NCI-H1417 treated with DMSO at 0.1 percent for 48 hours (cell line): ENCODE measurements around the gene ZGPAT.

Experiments
- DNase-seq: peaks from one replicate; lab custom pipeline; 2025; lab: John Stamatoyannopoulos, UW

The ZGPAT gene

DNA sequence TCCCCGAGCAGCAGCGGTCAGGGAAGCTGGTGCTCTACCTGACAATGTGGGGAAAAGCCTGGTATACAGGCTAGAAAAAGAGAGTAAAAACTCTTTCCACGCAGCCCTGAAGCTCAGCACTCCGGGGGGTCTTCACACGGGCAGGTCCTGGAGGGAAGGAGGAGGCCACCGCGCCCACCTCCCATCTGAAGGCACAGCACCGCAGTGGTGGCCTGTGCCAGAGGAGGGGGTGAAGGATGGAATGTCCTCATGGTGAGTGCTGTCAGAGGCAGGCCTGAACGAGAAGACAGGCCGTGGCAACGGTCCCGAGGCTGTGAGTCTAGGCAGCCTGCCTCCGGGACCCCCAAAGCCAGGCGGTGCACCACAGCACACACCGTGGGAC is 37.6 kb downstream of the ZGPAT start:
- no peak for DNase-seq

DNA sequence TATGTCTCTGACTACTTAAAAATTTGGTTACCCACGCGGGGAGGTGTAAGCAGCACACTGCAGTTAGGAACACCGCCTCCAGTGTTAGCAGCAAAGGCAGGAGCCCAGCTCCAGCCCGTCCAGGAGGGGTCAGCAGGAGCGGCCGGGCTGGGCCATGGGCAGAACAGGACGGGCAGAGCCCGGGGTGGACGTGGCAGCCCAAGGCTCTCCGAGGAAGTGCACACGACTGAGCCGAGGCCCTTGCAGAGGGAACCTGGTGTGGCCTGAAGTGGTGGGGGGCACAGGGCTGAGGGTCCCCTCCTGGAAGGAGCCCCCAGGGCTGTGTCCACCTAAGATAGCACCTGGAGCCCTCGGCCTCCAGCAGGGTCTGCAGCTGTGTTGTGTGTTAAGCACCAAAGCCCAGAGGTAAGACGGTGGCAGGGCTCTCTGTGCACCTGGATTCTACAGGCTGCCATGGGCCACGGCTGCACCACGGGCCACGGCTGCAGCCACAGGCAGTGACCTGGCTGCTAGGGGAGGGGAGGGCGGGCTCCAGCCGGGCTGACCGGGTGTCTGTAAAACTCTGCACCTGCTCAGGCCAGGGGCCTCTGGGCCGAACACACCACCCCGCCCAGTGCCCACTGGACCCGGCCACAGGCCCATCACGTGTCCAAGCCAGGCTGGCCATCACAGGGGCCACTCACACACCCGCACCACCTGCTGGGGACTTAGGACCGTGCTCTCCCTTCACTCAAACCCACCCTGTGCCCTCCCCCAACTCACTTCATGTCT is 38.3 kb downstream of the ZGPAT start:
- DNase-seq = no peak

DNA sequence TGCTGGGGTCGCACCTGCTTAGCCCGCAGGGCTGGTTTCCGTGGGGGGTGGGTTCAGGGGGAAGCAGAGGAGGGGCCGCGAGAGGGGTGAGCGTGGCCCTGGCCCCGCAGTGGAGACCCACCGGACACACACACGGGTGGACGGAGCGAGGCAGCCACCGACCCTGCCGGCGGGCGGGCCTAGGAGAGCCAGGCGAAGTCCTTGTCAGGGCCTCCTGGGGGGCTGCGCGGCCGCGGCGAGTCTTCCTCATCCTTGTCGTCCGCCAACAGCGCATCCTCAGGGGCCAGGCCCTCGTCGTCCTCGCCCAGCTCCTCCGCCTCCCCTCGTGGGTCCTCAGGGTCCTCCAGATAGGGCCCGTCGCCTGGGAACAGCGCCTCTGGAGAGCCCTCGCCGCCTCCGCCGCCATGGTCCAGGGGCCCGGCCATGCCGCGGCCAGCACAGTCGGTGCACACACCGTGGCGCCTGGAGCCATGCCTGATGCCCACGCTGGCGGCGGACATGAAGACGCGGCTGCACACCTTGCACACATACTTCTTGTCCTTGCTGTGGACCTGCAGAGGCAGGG is 39.0 kb downstream of the ZGPAT start:
- no peak for DNase-seq

DNA sequence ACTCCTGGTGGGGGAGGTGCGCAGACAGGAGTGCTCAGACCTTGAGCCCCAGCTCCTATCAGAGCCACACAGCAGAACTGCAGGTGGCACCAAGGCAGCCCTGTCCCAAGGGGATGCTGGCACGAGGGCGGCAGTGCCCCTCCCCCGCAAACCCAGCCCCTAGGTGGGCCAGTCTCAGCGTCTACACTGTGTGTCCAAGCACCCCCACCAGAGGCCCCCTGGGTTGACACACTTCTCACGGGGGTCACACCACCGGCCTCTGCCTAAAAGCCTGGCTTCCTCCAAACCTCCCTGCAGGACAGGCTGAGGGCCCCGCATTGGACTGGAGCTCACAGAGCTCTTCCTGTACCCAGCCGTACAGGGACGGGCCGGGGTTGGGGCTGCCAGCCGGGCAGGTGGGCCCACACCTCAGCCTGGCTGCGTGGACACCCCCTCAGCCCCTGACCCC is 39.8 kb downstream of the ZGPAT start:
- no peak for DNase-seq

DNA sequence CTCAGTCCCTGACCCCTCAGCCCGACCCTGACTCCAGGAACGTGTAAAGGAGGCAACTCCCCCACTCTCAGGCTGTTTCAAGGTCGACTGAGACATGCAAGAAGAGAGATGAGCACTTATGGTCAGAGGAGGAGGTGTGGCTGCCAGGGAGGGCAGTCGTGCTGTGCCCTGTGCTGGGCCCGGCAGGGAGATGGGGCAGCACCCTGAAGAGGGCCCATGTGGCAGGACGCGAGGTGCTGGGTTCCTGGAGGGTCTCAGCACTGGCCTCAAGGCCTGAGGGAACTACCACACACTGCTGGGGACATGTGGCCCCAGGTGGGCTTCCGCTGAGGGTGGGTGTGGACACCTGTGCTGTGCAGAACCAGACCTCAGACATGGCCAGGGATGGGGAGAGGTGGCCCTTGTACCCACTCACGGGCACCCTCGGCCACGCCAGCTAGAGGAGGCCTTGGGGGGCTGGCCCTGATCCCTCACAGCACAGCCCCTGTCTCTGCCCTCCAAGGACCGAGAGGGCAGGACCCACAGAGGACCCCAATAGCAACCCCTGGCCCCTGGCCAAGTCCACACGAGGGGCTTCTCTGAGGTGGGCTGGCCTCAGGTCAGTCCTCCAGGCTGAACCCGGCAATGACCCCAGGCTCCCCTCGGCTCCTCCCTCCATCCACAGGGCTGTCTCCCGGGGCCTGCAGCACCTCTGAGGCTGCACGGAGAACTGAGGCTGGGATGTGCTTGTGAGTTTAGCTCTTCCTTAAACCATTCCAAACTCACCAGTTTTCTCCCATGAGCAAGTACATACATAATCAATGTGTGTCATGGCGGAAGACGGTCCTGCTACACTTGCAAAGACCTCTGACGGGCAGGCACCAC is 40.5 kb downstream of the ZGPAT start:
- no peak for DNase-seq

DNA sequence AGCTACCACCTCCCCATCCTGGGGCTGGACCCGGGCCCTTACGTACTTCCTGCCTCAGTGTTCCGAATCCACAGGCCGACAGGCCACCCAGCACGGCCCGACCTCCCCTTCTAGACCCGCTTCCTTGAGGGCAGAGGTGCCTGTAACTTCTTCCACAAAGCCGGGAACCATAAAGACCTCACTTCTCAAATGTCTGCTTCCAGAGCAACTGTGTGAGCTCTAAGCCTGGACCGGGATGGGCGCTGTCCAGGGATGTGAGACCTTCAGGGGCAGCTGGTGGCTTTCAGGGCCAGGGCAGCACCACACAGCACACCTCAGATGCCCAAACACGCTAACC is 41.1 kb downstream of the ZGPAT start:
- DNase-seq = no peak

DNA sequence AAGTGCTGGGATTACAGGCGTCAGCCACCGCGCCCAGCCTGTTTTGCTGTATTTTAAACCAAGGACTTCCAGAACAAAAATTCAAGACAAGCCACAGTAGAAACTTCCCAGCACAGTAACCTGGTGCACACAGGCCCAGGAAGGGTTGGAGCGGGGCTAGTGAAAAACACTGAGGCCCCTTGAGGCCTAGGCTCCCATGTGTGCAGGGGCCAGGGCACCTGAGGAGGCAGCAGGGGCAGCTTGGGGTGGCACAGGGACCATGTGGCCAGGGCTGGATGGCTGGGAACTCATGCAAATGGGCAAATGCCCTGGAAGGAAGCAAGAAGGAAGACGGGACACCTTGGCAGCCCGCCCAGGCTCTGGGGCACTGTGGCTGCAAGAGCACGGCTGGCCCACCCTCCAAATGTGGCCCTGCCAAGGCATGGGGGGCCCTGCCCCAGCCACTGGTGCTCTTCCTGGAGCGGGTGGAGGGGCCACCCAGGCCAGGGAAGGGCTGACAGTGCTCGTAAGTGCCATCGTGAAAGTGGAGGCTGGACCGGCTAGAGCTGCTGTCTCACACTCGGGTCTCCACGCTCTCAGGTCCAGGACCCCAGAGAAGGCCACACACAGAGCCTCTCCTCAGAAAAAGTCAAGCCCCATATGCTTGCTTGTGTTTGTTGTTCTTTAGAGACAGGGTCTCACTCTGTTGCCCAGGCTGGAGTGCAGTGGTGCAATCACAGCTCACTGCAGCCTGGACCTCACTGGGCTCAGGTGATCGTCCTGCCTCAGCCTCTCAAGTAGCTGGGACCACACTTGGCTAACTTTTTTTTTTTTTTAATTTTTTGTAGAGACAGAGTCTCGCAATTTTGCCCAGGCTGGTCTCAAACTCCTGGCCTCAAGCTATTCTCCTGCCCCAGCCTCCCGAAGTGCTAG is 42.0 kb downstream of the ZGPAT start:
- DNase-seq = no peak

DNA sequence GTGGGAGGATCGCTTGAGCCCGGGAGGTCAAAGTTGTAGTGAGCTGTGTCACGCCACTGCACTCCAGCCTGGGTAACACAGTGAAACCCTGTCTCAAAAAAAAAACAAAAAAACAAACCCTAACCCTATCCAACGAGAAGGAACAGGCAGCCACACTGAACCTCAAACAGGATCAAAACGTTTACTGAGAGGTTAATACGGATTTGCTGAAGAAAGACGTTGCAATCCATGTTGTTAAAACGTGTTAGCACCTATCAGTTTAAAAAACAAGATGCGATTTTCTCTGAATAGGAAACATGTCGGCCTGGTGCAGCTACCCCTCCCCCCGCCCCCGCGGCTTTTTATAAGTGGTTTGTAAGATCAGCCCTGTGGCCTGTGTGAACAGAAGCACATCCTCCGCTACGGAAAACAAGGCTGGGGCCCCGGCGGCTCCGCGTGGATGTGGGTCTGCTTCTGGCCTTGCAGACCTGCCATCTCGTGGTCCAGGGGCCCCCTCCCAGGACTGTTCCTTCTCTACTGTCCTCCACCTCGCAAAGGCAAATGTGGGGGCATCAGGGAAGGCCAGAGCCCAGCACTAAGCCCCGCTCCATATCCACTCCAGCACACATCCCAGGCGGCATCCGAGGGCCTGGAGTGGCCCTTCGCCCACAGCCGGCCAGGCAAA is 43.1 kb downstream of the ZGPAT start:
- DNase-seq = no peak

DNA sequence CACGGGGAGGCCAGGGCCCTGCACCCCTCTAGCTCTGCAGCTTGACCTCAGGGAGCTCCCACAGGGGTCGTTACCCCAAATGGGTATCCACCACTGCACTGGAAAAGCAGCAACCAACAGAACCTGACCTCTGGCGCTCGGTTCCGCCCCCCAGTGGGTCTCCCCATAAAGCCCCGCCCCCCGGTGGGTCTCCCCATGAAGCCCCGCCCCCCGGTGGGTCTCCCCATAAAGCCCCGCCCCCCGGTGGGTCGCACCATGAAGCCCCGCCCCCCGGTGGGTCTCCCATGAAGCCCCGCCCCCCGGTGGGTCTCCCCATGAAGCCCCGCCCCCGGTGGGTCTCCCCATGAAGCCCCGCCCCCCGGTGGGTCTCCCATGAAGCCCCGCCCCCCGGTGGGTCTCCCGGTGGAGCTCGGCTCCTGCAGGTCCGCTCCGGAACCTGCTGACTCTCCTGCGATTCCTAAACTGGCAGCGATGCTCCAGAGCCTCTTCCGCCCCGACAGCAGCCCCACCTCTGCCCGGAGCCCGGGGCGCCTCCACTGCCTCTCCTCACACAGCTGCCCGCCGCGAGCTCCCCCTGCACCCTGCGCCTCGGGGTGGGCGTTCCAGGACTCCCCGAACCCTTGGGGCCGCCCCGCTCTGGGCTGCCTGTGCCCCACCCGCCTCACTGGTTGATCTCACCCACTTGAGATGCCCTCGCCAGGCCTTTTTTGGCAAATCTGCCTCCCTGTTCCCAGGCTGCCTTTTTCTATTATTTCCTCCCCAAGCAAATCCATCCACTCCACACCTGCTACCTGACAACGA is 43.8 kb downstream of the ZGPAT start:
- DNase-seq = no peak

DNA sequence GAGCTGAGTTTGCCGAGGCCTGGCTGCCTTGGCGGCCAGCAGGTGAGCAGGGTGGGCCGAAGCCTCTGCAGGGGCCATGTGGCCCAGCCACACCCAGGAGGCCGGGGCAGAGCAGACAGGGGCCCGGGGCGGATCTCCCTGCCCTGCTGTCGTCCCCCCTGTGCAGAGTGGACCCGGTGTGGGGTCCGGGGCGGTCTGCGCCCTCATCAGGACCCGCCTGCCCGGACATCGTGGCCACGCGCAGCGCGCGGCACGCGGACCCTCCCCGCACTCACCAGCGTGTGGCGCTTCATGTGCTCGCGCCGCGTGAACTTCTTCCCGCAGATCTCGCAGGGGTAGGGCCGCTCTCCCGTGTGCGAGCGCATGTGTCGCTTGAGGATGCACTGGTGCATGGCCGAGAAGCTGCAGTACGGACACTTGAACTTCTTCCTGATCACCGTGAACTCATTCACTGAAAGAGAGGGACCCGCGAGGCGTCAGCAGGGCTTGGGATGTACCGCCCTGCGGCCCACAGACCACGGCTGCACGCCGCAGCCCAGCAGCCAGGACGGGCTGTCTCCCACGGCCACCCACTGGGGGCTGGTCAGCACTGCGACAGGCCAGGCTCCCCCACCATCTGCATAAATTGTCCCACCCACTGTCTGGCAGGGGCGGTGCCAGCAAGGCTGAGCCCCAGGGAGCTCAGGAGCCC is 44.7 kb downstream of the ZGPAT start:
- no peak for DNase-seq

DNA sequence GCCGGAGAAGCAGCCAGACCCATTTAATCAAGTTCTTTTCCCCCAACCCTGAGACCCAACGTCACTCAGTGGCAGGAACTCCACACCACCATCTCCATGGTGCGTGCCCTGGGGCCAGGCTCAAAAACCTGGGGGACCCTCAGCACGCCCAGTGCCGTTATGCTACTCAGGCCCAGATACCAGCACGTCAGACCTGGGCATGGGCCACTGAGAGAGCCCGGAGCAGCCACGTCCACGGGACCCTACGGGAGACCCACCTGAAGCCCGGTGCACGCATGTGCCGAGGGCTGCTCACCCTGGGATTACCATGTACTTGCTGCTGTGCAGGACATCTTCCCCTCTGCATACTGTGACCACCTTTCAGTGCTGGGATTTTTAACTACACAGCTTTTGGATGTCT is 45.5 kb downstream of the ZGPAT start:
- no peak for DNase-seq

DNA sequence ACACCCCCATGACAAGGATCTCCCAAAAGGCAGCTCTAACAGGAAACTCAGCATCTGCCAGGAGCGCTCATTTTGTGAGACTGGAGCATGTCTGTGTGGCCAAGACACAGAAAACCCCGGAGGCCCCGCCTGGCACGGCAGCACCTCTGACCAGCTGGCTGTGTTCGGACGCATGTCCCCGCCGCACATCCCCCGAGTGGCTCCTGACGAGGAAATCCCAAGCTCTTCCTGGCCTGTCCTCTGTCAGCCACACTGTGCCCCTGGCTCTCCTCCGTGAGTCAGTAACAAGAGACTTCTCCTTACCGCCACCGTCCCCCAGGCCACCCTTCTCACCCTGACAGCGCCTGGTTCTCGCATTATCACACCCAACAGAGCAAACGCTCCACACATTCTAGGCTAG is 46.2 kb downstream of the ZGPAT start:
- no peak for DNase-seq

DNA sequence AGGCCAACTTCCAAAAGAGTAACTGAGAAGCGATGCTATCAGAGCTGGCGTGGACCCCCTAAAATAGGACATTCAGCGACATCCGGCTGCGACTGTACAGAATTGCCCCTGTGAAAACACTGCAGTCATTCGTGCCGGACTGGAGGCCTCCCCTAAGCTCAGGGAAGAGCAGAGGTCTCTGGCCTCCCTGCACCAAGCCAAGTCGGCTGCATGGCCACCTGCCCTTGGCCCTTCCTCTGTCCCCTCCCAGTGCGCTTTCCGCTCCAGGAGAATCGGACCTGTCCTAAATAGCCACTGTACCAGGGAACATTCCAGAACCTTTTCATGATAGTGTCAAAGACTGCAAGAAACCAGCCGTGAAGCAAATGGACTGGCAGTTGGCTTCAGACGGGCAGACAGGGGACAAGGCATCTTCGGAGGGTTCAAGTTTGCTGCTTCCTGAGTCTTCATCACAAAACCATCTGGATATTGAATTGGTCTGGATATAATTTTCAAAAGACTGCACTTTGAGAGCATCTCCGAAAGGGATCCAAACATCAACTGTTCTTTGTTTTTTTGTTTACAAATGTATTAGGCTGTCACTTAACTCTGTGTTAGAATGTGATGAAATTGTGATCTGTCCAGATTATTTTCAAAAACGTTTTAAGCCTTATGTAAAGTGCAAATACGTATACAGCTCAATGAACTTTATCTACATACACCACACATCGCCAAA is 48.3 kb downstream of the ZGPAT start:
- no peak for DNase-seq

DNA sequence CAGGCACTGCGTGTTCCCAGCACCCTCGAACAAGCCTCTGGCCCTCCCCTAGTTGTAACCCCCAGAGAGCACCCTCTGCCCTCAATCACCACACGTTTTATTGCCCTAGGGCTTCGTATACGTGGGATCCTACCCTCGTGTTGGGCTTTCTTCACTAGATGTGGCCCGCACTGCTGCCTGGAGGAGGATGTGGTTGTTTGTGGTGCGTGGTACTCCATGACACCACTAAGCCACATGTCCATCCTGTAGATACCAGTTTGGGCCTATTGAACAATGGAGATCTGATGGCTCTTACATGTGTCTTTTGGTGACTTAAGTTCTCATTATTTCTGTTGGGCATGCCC is 48.8 kb downstream of the ZGPAT start:
- DNase-seq = no peak

DNA sequence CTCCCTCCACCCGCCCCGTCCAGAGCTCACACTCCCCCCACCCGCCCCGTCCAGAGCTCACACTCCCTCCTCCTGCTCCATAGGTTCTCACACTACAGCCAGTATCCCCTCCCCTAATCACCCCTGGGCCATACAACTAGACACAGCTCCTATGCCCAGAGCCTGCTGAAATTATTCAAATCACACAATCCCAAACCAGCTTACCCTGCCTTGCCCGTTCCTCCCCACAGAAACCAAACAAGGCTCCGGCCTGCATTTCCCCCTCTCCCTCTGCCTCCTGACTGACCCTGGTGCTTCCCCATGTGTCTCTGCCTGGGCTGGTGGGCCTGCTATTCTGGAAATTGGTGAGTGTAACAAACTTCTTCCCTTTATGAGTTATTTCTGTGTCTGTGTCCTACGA is 50.3 kb downstream of the ZGPAT start:
- no peak for DNase-seq

DNA sequence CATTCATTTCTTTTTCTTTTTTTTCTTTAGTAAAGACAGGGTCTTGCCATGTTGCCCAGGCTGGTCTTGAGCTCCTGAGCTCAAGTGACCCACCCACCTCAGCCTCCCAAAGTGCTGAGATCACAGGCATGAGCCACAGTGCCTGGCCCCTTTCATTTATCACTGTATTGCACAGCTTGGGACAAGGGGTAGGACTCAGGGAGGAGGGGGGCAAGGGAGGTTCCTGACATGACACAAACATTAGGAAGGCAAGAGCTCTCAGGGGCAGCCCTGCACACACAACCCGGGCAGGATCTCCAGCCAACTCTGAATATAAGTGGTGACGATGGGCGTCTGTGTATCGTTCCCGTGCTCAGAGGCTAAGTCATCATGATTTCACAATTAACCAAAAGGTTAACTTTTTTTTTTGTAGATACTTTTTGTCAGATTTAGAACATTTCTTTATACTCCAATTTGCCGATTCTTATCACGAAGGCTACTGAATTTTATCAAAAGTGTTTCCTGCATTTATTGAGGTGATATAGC is 51.6 kb downstream of the ZGPAT start:
- no peak for DNase-seq

DNA sequence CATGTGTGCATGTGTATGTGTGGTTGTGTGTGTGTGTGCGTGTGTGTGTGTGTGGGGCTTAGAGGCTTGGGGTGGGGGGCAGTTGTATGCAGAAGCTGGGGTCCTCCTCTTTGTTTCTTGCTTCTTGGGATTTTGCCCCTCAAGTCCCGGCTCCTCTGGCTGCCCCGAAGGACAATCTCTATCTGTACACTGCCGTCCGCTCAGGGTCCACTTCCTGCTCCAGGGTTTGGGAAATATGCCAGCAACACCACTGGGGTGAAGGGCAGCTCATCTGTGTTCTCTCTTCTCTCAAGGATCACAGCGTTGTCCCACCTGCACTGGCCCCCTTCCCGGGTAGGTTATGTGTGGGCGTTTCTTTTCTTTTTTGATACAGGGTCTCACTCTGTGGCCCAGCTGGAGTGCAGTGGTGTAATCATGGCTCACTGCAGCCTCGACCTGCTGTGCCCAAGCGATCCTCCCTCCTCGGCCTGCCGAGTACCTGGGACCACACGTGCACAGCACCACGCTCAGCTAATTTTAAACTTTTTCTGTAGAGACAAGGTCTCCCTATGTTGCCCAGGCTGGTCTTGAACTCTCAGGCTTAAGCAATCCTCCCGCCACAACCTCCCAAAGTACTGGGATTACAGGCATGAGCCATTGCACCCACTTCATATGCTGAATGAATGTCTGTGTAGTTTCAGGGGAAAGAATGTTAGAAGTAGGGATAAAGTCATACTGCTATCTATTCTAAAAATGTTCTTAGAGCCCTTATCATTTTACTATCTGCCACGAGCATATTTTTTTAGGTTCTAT is 57.4 kb downstream of the ZGPAT start:
- DNase-seq = no peak

DNA sequence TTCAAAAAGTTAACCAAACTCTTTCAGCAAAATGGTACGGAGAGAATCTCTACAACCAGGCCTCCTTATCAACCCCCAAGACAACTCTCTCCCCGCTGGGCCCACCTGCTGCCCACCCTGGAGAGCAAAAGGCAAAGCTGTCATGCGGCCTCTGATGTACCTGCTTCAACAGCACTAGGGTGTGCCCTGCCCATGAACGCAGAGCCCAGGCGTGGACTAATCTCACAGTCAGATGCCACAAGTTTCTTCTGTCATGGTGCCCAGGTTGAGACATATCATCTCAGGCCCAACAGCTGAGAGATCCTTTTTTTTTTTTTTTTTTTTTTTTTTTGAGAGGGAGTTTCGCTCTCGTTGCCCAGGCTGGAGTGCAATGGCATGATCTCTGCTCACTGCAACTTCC is 58.1 kb downstream of the ZGPAT start:
- DNase-seq = no peak
